ENCODE results near the gene GTF2IRD1.
"Not testable (repeated sequence)": the region's sequence is repeated elsewhere in the genome, so short reads cannot be mapped to it uniquely, and the experiment has no call there.

Gene GTF2IRD1

GRCh38 chr7:74519395-74519794, 65.7 kb downstream of the GTF2IRD1 start:
- DNase-seq, result no peak

- DNase-seq, result no peak
Observed at GRCh38 chr7:74521855-74522254, 68.1 kb downstream of the GTF2IRD1 start.

GRCh38 chr7:74522281-74522905, 68.7 kb downstream of the GTF2IRD1 start:
- DNase-seq, result no peak

GRCh38 chr7:74523015-74523414, 69.3 kb downstream of the GTF2IRD1 start:
- no peak for DNase-seq

- DNase-seq, result no peak
Observed at GRCh38 chr7:74525140-74525539, 71.4 kb downstream of the GTF2IRD1 start.

GRCh38 chr7:74525881-74526280, 72.2 kb downstream of the GTF2IRD1 start:
- no peak for DNase-seq

GRCh38 chr7:74526780-74527179, 73.1 kb downstream of the GTF2IRD1 start:
- no peak for DNase-seq

GRCh38 chr7:74527842-74528241, 74.1 kb downstream of the GTF2IRD1 start:
- DNase-seq, result no peak

GRCh38 chr7:74528773-74529172, 75.1 kb downstream of the GTF2IRD1 start:
- DNase-seq, result not testable (repeated sequence)

GRCh38 chr7:74535951-74536356, 82.2 kb downstream of the GTF2IRD1 start:
- no peak for DNase-seq

GRCh38 chr7:74541937-74542336, 88.2 kb downstream of the GTF2IRD1 start:
- DNase-seq, result not testable (repeated sequence)

- DNase-seq, result no peak
Observed at GRCh38 chr7:74542558-74543117, 88.9 kb downstream of the GTF2IRD1 start.

GRCh38 chr7:74544706-74545469, 91.2 kb downstream of the GTF2IRD1 start:
- DNase-seq, result peak in 1 of 2 experiments; percentile 16

- DNase-seq, result no peak
Observed at GRCh38 chr7:74545921-74546320, 92.2 kb downstream of the GTF2IRD1 start.

- DNase-seq, result not testable (repeated sequence)
Observed at GRCh38 chr7:74553596-74554012, 99.9 kb downstream of the GTF2IRD1 start.

GRCh38 chr7:74554178-74554577, 100.5 kb downstream of the GTF2IRD1 start:
- no peak for DNase-seq

GRCh38 chr7:74560086-74560719, 106.5 kb downstream of the GTF2IRD1 start:
- DNase-seq, result no peak

- no peak for DNase-seq
Observed at GRCh38 chr7:74561898-74562613, 108.3 kb downstream of the GTF2IRD1 start.

GRCh38 chr7:74563639-74564038, 109.9 kb downstream of the GTF2IRD1 start:
- DNase-seq, result not testable (repeated sequence)

- no peak for DNase-seq
Observed at GRCh38 chr7:74567318-74567668, 113.6 kb downstream of the GTF2IRD1 start.

- DNase-seq, result no peak
Observed at GRCh38 chr7:74568658-74569057, 115.0 kb downstream of the GTF2IRD1 start.

- DNase-seq, result peak; percentile 3 to 9
Observed at GRCh38 chr7:74569501-74570075, 115.9 kb downstream of the GTF2IRD1 start.
